ENCODE results near the gene PLD3. TPM values are rescaled to one million over a fixed set of nuclear protein-coding genes. Genes with fewer than 3 reads are reported as not detected.

Gene PLD3
- polyA plus RNA-seq, 1 donor (not counting 4 experiments of a cell fraction or from before 2014, with no cell fraction given) = 102 TPM

DNA sequence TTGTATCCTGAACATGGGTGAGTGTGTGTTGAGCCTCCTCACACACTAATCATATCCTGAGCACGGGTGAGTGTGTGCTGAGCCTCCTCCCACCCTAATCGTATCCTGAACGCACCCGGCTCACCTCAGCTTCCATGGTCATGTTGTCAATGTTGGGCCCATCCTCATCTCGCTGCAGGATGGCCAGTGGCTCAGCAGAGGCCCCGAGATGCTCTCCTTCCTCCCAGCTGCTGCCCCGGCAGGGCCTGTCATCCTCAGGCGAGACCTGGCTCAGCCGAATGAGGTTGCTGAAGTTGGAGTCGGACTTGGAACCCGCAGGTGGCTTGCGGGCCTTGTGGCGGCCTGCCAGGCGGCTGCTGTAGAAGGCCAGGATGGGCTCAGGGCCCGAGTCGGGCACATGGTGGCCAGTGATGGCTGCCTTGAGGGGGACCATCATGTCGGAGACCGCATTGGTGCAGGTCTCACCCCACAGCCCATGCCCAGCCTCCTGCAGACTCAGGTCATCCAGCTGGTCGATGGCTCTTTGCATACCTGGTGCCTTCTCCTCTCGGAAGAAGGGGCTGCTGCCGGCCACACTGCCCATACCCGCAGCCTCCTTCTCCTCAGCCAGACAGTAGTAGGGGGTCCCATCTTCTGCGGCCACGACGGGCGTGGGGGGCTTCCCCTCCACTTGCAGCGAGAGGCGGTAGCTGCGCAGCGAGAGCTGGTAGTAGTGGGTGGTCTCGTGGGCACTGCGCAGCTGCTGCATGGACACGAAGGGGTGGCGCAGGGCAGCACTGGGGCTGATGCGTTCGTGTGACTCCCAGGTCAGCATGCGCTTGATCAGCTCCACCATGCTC, 31.9 kb downstream of the PLD3 start:
- Histone ChIP-seq H3K4me2 (ENCODE audit: control insufficient read depth, extremely low read depth, insufficient read depth, low read depth, low read length) (no peak overlapping the region), H3K9me3 (ENCODE audit: control insufficient read depth, low read depth, low read length) (no peaks in the 10 kb centered on the region), H3K4me1 (ENCODE audit: control insufficient read depth, extremely low read depth, insufficient read depth, low read length) (no peaks in the 10 kb centered on the region), H3K27me3 (ENCODE audit: control insufficient read depth, extremely low read depth, insufficient read depth, low read length) (no peaks in the 10 kb centered on the region), H3K9me1 (ENCODE audit: control insufficient read depth, extremely low read depth, insufficient read depth, low read length) (no peaks in the 10 kb centered on the region), H3K27ac (ENCODE audit: control insufficient read depth, insufficient read depth, low read length) (no peak overlapping the region), H2AFZ (ENCODE audit: control insufficient read depth, low read length) (no peak overlapping the region), H3K4me3 (ENCODE audit: control insufficient read depth in 2 of 3, extremely low read depth in 1 of 3, insufficient read depth in 2 of 3, low read depth in 1 of 3, low read length in 3 of 3) (no peak overlapping the region), H3K9ac (ENCODE audit: control insufficient read depth, extremely low read depth, insufficient read depth, low read length) (no peak overlapping the region), H4K20me1 (ENCODE audit: control insufficient read depth, extremely low read depth, insufficient read depth, low read length) (no peaks in the 10 kb centered on the region), H3K36me3 (ENCODE audit: control insufficient read depth in 2 of 2, extremely low read depth in 1 of 2, insufficient read depth in 2 of 2, low read length in 2 of 2) (peaks cover 0 to 7% of the 10 kb centered on the region in 2 experiments), H3K79me2 (ENCODE audit: control insufficient read depth, insufficient read depth, low read length) (no peaks in the 10 kb centered on the region)
- TF ChIP-seq, protein P1, sequence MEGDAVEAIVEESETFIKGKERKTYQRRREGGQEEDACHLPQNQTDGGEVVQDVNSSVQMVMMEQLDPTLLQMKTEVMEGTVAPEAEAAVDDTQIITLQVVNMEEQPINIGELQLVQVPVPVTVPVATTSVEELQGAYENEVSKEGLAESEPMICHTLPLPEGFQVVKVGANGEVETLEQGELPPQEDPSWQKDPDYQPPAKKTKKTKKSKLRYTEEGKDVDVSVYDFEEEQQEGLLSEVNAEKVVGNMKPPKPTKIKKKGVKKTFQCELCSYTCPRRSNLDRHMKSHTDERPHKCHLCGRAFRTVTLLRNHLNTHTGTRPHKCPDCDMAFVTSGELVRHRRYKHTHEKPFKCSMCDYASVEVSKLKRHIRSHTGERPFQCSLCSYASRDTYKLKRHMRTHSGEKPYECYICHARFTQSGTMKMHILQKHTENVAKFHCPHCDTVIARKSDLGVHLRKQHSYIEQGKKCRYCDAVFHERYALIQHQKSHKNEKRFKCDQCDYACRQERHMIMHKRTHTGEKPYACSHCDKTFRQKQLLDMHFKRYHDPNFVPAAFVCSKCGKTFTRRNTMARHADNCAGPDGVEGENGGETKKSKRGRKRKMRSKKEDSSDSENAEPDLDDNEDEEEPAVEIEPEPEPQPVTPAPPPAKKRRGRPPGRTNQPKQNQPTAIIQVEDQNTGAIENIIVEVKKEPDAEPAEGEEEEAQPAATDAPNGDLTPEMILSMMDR (optimal IDR thresholded peaks at IDR 0.05 in 1 of 3, IDR thresholded peaks at IDR 0.05 in 1 of 3, conservative IDR thresholded peaks at IDR 0.05 in 1 of 3; ENCODE audit: extremely low read depth in 1 of 3, insufficient read depth in 2 of 3, low read length in 3 of 3) = no peak
- no peak for TF ChIP-seq EZH2 (IDR thresholded peaks at IDR 0.05; ENCODE audit: low read length)
- DNase-seq (ENCODE audit: low read depth, low spot score) (no peak), FAIRE-seq (no peak)
- dilution Hi-C loops (cut with MboI; ENCODE audit: extremely low pct_ligation_motif_present, low sequenced_read_pairs) = no loop called here

DNA sequence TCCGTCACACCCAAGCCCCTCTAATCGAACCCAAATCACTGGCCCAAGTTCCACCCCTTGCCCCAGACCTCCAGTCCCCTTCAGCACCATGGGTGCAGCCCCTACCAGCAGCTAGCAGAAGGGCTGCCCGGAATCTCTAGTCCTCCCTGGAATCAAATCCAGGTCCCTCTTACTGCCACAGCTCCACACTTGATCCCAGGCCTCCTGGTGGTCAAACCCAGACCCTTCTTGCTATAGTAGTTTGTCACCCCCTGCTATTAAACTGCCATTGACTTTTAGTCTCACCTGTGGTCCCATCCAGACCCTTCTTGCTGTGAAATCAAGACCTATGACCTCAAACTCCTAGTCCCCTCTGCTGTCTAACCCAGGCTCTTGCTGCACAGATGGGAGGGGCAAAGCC, 32.8 kb downstream of the PLD3 start:
- DNase-seq (ENCODE audit: low read depth, low spot score) = no peak
- no peak overlapping the region for H3K4me2 ChIP-seq (ENCODE audit: control insufficient read depth, extremely low read depth, insufficient read depth, low read depth, low read length)
- no peaks in the 10 kb centered on the region for H3K27me3 ChIP-seq (ENCODE audit: control insufficient read depth, extremely low read depth, insufficient read depth, low read length)
- no peaks in the 10 kb centered on the region for H4K20me1 ChIP-seq (ENCODE audit: control insufficient read depth, extremely low read depth, insufficient read depth, low read length)
- dilution Hi-C loops (cut with MboI; ENCODE audit: extremely low pct_ligation_motif_present, low sequenced_read_pairs) = no loop called here
- H3K79me2 ChIP-seq (ENCODE audit: control insufficient read depth, insufficient read depth, low read length) = no peaks in the 10 kb centered on the region
- H3K27ac ChIP-seq (ENCODE audit: control insufficient read depth, insufficient read depth, low read length) = no peak overlapping the region
- H3K9ac ChIP-seq (ENCODE audit: control insufficient read depth, extremely low read depth, insufficient read depth, low read length) = no peak overlapping the region
- H2AFZ ChIP-seq (ENCODE audit: control insufficient read depth, low read length) = no peak overlapping the region
- H3K4me1 ChIP-seq (ENCODE audit: control insufficient read depth, extremely low read depth, insufficient read depth, low read length) = no peaks in the 10 kb centered on the region
- no peaks in the 10 kb centered on the region for H3K9me1 ChIP-seq (ENCODE audit: control insufficient read depth, extremely low read depth, insufficient read depth, low read length)
- TF ChIP-seq EZH2 (IDR thresholded peaks at IDR 0.05; ENCODE audit: low read length) = no peak
- TF ChIP-seq, protein P1 (optimal IDR thresholded peaks at IDR 0.05 in 1 of 3, IDR thresholded peaks at IDR 0.05 in 1 of 3, conservative IDR thresholded peaks at IDR 0.05 in 1 of 3; ENCODE audit: extremely low read depth in 1 of 3, insufficient read depth in 2 of 3, low read length in 3 of 3) = no peak
- H3K4me3 ChIP-seq (ENCODE audit: control insufficient read depth in 2 of 3, extremely low read depth in 1 of 3, insufficient read depth in 2 of 3, low read depth in 1 of 3, low read length in 3 of 3) = no peak overlapping the region
- peaks cover 0 to 7% of the 10 kb centered on the region in 2 experiments for H3K36me3 ChIP-seq (ENCODE audit: control insufficient read depth in 2 of 2, extremely low read depth in 1 of 2, insufficient read depth in 2 of 2, low read length in 2 of 2)
- H3K9me3 ChIP-seq (ENCODE audit: control insufficient read depth, low read depth, low read length) = no peaks in the 10 kb centered on the region
- no peak for FAIRE-seq
